ENCODE results near the gene APC.

Gene APC

DNA sequence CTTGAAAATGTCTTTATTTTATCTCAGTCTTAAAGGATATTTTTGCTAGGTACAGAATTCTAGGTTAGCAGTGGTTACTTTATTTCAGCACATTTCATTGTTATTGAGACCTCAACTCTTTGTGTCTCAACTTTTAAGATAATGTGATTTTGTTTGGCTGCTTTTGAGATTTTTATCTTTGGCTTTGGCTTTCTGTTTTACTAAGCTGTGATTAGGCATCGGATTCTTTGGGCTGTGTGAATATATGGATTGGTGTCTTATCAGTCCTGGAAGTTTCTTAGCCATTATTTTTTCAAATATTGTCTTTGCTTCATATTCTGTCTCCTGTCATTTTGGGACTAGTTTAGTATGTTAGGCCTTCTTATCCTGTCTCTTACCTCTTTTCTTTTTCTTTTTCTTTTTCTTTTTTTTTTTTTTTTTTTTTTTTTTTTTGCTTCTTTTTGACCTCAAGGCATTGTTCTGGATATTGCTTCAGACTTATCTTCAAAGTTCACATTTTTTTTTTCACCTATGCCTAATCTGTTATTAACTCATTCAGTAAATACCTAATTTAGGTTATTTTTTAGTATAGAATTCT is 20.1 kb upstream of the APC start:
- no peak overlapping the region for H3K4me3 ChIP-seq (ENCODE audit: low read length in 2 of 2)
- no peaks in the 10 kb centered on the region for H3K9me3 ChIP-seq (ENCODE audit: control insufficient read depth in 2 of 2, low read length in 2 of 2)

DNA sequence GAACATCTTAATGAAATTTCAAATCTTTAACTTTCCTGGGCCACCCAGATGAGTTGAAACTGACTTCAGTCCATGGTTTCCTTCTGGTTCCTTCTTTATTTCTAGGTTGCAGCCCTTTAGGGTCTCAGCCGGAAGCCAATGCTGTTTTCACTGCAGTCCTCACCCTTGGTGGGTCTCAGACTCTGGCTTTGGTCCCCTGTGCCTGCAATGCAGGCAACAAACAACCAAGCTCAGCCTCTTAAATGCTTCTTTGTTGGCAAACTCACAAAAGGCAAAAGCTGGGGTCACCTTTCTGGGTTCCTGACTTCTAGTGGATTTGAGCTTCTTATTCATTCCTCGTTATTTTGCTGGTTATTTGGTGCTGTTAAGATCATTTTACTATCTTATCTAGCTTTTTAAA is 19.3 kb upstream of the APC start:
- Histone ChIP-seq H3K9me3 (ENCODE audit: control insufficient read depth in 2 of 2, low read length in 2 of 2) (no peaks in the 10 kb centered on the region), H3K27ac (ENCODE audit: low read length) (no peak overlapping the region), H3K27me3 (ENCODE audit: control insufficient read depth in 1 of 2, insufficient read depth in 2 of 2, low read length in 2 of 2) (no peaks in the 10 kb centered on the region), H3K36me3 (ENCODE audit: control insufficient read depth in 2 of 2, insufficient read depth in 2 of 2, low read length in 2 of 2) (no peaks in the 10 kb centered on the region), H3K4me1 (ENCODE audit: control insufficient read depth, insufficient read depth, low read length) (peaks cover 2% of the 10 kb centered on the region), H3K9ac (ENCODE audit: low read length in 2 of 2) (no peak overlapping the region), H3K4me3 (ENCODE audit: low read length in 2 of 2) (no peak overlapping the region)

More for the DNA sequence above, 20.1 kb upstream of the APC start:
- H3K9ac ChIP-seq (ENCODE audit: low read length in 2 of 2) = no peak overlapping the region
- no peaks in the 10 kb centered on the region for H3K36me3 ChIP-seq (ENCODE audit: control insufficient read depth in 2 of 2, insufficient read depth in 2 of 2, low read length in 2 of 2)
- H3K27ac ChIP-seq (ENCODE audit: low read length) = no peak overlapping the region
- no peaks in the 10 kb centered on the region for H3K4me1 ChIP-seq (ENCODE audit: control insufficient read depth, insufficient read depth, low read length)
- no peaks in the 10 kb centered on the region for H3K27me3 ChIP-seq (ENCODE audit: control insufficient read depth in 1 of 2, insufficient read depth in 2 of 2, low read length in 2 of 2)

DNA sequence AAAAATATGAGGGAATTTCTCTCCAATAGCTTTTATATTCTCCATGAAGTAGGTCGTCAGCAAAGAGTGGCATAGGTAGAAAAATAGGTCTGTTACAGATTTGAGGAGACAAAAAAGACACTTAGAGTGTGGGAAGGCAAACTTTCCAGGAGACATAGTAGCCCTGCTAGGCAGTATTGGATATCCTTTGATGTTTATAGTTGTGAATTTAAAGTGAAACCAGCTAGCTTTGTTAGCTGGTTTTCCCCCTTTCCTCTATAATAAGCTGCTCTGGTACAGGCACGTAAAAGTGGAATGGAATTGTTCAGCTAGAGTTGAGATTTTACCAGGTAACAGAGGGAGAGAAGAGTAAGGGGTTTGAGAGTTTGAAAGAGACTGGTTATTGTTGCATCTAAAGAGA is 17.1 kb upstream of the APC start:
- H3K4me3 ChIP-seq (ENCODE audit: low read length in 2 of 2) = no peak overlapping the region
- H3K4me1 ChIP-seq (ENCODE audit: control insufficient read depth, insufficient read depth, low read length) = peaks cover 6% of the 10 kb centered on the region
- H3K36me3 ChIP-seq (ENCODE audit: control insufficient read depth in 2 of 2, insufficient read depth in 2 of 2, low read length in 2 of 2) = no peaks in the 10 kb centered on the region
- no peaks in the 10 kb centered on the region for H3K9me3 ChIP-seq (ENCODE audit: control insufficient read depth in 2 of 2, low read length in 2 of 2)
- H3K27ac ChIP-seq (ENCODE audit: low read length) = no peak overlapping the region
- no peak overlapping the region for H3K9ac ChIP-seq (ENCODE audit: low read length in 2 of 2)
- H3K27me3 ChIP-seq (ENCODE audit: control insufficient read depth in 1 of 2, insufficient read depth in 2 of 2, low read length in 2 of 2) = no peaks in the 10 kb centered on the region

DNA sequence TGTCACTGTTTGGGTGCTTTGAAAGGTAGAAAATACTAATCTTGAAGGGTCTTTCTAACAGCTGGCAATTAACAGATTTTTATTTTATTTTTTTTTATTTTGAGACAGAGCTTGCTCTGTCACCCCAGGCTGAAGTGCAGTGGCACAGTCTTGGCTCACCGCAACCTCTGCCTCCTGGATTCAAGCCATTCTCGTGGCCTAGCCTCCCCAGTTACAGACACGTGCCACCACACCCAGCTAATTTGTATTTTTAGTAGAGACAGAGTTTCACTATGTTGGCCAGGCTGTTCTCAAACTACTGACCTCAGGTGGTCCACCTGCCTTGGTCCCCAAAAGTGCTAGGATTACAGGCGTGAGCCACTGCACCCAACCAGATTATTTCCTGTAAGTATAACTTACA is 12.8 kb upstream of the APC start:
- H3K4me3 ChIP-seq (ENCODE audit: low read length in 2 of 2) = no peak overlapping the region
- H3K4me1 ChIP-seq (ENCODE audit: control insufficient read depth, insufficient read depth, low read length) = peaks cover 6% of the 10 kb centered on the region
- no peak overlapping the region for H3K9ac ChIP-seq (ENCODE audit: low read length in 2 of 2)
- no peaks in the 10 kb centered on the region for H3K9me3 ChIP-seq (ENCODE audit: control insufficient read depth in 2 of 2, low read length in 2 of 2)
- no peaks in the 10 kb centered on the region for H3K27me3 ChIP-seq (ENCODE audit: control insufficient read depth in 1 of 2, insufficient read depth in 2 of 2, low read length in 2 of 2)
- H3K27ac ChIP-seq (ENCODE audit: low read length) = no peak overlapping the region
- H3K36me3 ChIP-seq (ENCODE audit: control insufficient read depth in 2 of 2, insufficient read depth in 2 of 2, low read length in 2 of 2) = no peaks in the 10 kb centered on the region

DNA sequence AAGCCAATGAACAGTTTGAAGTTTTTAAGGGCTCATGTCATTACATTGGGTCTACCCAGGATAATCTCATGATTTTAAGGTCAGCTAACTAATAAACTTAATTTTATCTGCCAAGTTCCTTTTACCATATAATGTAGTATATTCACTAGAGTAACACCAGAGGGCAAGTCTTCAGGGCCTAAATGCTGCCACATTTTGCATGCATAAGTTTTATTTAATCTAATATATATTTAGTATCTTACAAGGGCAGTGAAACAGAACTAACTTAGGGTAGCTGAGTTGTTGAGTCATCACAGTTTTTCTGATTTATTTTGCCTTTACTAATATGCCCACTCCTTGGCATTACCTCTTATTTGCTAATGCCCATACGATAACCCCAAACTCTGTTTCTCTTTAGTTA is 8.1 kb upstream of the APC start:
- H3K9ac ChIP-seq (ENCODE audit: low read length in 2 of 2) = no peak overlapping the region
- no peak overlapping the region for H3K27ac ChIP-seq (ENCODE audit: low read length)
- no peaks in the 10 kb centered on the region for H3K4me1 ChIP-seq (ENCODE audit: control insufficient read depth, insufficient read depth, low read length)
- no peaks in the 10 kb centered on the region for H3K36me3 ChIP-seq (ENCODE audit: control insufficient read depth in 2 of 2, insufficient read depth in 2 of 2, low read length in 2 of 2)
- H3K9me3 ChIP-seq (ENCODE audit: control insufficient read depth in 2 of 2, low read length in 2 of 2) = no peaks in the 10 kb centered on the region
- H3K4me3 ChIP-seq (ENCODE audit: low read length in 2 of 2) = no peak overlapping the region
- no peaks in the 10 kb centered on the region for H3K27me3 ChIP-seq (ENCODE audit: control insufficient read depth in 1 of 2, insufficient read depth in 2 of 2, low read length in 2 of 2)

DNA sequence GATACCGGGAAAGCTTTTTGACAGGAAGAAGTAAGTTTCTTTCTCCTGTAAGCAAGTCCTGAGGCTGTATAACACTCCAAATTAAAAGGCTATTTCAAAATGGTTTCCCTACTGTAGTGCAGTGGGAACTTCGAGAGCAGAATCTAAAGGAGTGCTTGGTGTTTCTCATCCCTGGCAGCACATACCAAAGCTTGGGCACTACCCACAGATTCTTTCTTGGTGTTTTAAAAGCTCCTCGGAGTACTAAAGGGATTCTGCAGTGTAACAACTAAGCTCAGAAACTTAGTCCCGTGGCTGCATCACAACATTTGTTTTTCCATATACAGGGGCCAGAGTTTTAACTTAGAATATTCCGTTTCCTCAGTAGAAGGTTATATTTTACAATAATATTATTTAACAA is 5.6 kb upstream of the APC start:
- H3K4me3 ChIP-seq (ENCODE audit: low read length in 2 of 2) = no peak overlapping the region

DNA sequence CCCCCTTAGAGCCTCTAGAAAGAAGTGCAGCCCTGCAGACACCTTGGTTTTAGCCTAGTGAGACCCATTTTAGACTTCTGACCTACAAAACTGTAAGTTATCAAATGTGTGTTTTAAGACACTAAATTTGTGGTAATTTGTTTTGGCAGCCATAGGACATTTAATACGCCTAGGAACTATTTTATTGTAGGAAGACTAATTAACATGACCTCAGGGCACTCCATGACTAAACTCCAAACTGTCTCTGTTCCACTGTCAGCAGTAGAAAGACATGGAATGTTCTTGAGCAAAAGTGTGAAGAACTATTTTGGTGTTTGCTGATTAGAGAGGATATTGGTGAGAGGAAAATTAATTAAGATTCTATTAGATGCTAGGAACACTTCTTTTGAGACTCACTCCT is 4.1 kb upstream of the APC start:
- no peak overlapping the region for H3K27ac ChIP-seq (ENCODE audit: low read length)
- H3K9ac ChIP-seq (ENCODE audit: low read length in 2 of 2) = no peak overlapping the region
- H3K4me1 ChIP-seq (ENCODE audit: control insufficient read depth, insufficient read depth, low read length) = no peaks in the 10 kb centered on the region

More for the DNA sequence above, 5.6 kb upstream of the APC start:
- Histone ChIP-seq H3K9me3 (ENCODE audit: control insufficient read depth in 2 of 2, low read length in 2 of 2) (no peaks in the 10 kb centered on the region), H3K27me3 (ENCODE audit: control insufficient read depth in 1 of 2, insufficient read depth in 2 of 2, low read length in 2 of 2) (no peaks in the 10 kb centered on the region), H3K27ac (ENCODE audit: low read length) (no peak overlapping the region), H3K36me3 (ENCODE audit: control insufficient read depth in 2 of 2, insufficient read depth in 2 of 2, low read length in 2 of 2) (no peaks in the 10 kb centered on the region), H3K4me1 (ENCODE audit: control insufficient read depth, insufficient read depth, low read length) (no peaks in the 10 kb centered on the region), H3K9ac (ENCODE audit: low read length in 2 of 2) (no peak overlapping the region)

DNA sequence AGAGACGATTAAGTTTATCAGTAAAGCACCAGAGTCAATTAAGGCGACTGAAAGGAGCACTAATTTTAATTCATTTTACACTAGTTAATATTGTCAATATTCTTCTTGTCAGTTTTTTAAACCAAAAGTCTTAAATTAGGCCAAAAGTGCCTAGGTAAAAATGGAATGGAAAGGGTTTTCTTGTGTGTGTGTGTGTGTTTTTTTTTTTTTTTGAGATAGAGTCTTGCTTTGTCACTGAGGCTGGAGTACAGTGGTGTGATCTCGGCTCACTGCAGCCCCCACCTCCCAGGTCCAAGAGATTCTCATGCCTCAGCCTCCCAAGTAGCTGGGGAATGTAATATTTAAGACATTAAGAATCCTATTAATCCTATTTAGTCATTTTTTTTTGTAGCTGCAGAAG is 3.1 kb upstream of the APC start:
- Histone ChIP-seq H3K9me3 (ENCODE audit: control insufficient read depth in 2 of 2, low read length in 2 of 2) (no peaks in the 10 kb centered on the region), H3K27ac (ENCODE audit: low read length) (no peak overlapping the region), H3K27me3 (ENCODE audit: control insufficient read depth in 1 of 2, insufficient read depth in 2 of 2, low read length in 2 of 2) (no peaks in the 10 kb centered on the region), H3K36me3 (ENCODE audit: control insufficient read depth in 2 of 2, insufficient read depth in 2 of 2, low read length in 2 of 2) (no peaks in the 10 kb centered on the region), H3K4me1 (ENCODE audit: control insufficient read depth, insufficient read depth, low read length) (no peaks in the 10 kb centered on the region), H3K9ac (ENCODE audit: low read length in 2 of 2) (no peak overlapping the region), H3K4me3 (ENCODE audit: low read length in 2 of 2) (no peak overlapping the region)

More for the DNA sequence above, 4.1 kb upstream of the APC start:
- H3K4me3 ChIP-seq (ENCODE audit: low read length in 2 of 2) = no peak overlapping the region
- no peaks in the 10 kb centered on the region for H3K9me3 ChIP-seq (ENCODE audit: control insufficient read depth in 2 of 2, low read length in 2 of 2)
- H3K36me3 ChIP-seq (ENCODE audit: control insufficient read depth in 2 of 2, insufficient read depth in 2 of 2, low read length in 2 of 2) = no peaks in the 10 kb centered on the region
- no peaks in the 10 kb centered on the region for H3K27me3 ChIP-seq (ENCODE audit: control insufficient read depth in 1 of 2, insufficient read depth in 2 of 2, low read length in 2 of 2)

DNA sequence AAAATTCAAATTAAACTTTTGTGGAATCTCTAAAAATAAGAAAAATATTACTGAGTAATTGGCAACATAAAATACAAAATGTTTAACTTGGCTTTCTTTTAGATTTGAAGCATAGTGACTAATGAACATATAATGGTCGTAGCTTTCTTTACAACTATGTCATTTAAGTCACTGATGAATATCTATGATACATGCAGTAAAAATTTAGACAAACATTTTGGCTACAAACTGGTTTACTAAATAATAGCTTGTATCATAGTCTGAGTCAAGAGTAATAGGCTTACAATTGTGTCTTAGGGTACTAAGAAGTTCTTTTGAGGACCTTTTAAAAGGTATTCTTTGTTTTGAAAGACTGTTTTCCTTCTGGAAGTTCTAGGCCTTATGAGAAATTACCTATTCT is 2.0 kb upstream of the APC start:
- H3K36me3 ChIP-seq (ENCODE audit: control insufficient read depth in 2 of 2, insufficient read depth in 2 of 2, low read length in 2 of 2) = no peaks in the 10 kb centered on the region
- no peak overlapping the region for H3K9ac ChIP-seq (ENCODE audit: low read length in 2 of 2)
- no peak overlapping the region for H3K27ac ChIP-seq (ENCODE audit: low read length)
- H3K4me1 ChIP-seq (ENCODE audit: control insufficient read depth, insufficient read depth, low read length) = no peaks in the 10 kb centered on the region
- H3K4me3 ChIP-seq (ENCODE audit: low read length in 2 of 2) = no peak overlapping the region
- H3K27me3 ChIP-seq (ENCODE audit: control insufficient read depth in 1 of 2, insufficient read depth in 2 of 2, low read length in 2 of 2) = no peaks in the 10 kb centered on the region
- H3K9me3 ChIP-seq (ENCODE audit: control insufficient read depth in 2 of 2, low read length in 2 of 2) = no peaks in the 10 kb centered on the region

DNA sequence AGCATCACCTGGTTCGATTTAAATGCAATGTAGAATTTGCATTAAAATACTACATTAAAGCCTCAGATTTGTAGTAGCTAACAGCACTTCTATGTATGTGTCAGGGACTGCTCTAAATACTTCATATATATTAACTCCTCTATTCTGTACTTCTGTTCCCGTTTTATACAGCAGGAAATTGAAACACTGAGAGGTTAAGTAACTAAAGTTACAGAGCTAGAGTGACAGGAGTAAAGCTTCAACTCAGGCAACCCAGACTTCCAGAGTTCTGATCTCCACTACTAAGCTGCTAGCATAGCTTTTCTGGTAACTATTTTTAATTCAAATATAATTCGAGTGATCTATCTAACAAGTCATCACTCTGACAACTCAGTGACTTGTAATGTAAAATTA is 619 bp upstream of the APC start:
- Histone ChIP-seq H3K36me3 (ENCODE audit: control insufficient read depth in 2 of 2, insufficient read depth in 2 of 2, low read length in 2 of 2) (no peaks in the 10 kb centered on the region), H3K9ac (ENCODE audit: low read length in 2 of 2) (peak overlapping the region; percentile 73 to 91), H3K4me3 (ENCODE audit: low read length in 2 of 2) (peak overlapping the region; percentile 84 to 97), H3K4me1 (ENCODE audit: control insufficient read depth, insufficient read depth, low read length) (no peaks in the 10 kb centered on the region), H3K9me3 (ENCODE audit: control insufficient read depth in 2 of 2, low read length in 2 of 2) (no peaks in the 10 kb centered on the region), H3K27ac (ENCODE audit: low read length) (no peak overlapping the region), H3K27me3 (ENCODE audit: control insufficient read depth in 1 of 2, insufficient read depth in 2 of 2, low read length in 2 of 2) (no peaks in the 10 kb centered on the region)

DNA sequence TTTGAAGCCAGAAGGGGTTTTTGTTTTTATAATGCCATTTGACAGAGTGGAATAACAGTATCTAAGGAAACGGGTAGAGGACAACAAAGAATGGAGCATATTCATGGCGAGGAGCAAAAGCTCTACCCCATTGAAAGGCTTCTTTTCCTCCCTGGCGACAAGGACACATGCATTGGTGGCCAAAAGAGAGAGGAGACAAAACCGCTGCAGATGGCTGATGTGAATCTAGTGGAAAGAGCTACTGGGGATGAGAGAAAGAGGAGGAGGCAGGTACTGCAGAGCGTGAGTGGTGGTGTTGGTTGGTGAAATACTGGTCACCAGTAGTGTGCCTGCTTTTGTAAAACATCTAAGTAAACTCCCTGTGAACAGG is 491 bp downstream of the APC start:
- peak overlapping the region; percentile 19 for H3K27ac ChIP-seq (ENCODE audit: low read length)
- no peaks in the 10 kb centered on the region for H3K36me3 ChIP-seq (ENCODE audit: control insufficient read depth in 2 of 2, insufficient read depth in 2 of 2, low read length in 2 of 2)
- peak overlapping the region; percentile 43 to 91 for H3K9ac ChIP-seq (ENCODE audit: low read length in 2 of 2)
- no peaks in the 10 kb centered on the region for H3K27me3 ChIP-seq (ENCODE audit: control insufficient read depth in 1 of 2, insufficient read depth in 2 of 2, low read length in 2 of 2)
- H3K9me3 ChIP-seq (ENCODE audit: control insufficient read depth in 2 of 2, low read length in 2 of 2) = no peaks in the 10 kb centered on the region
- no peaks in the 10 kb centered on the region for H3K4me1 ChIP-seq (ENCODE audit: control insufficient read depth, insufficient read depth, low read length)
- H3K4me3 ChIP-seq (ENCODE audit: low read length in 2 of 2) = peak overlapping the region; percentile 84 to 97
